Measurements from ENCODE around the gene PKD1. TPM values are rescaled to one million over a fixed set of nuclear protein-coding genes. Genes with fewer than 3 reads are reported as not detected.

Gene PKD1
- total RNA-seq, 6 donors from 2014 or later, result 75.4 to 567 (median 106) TPM

DNA sequence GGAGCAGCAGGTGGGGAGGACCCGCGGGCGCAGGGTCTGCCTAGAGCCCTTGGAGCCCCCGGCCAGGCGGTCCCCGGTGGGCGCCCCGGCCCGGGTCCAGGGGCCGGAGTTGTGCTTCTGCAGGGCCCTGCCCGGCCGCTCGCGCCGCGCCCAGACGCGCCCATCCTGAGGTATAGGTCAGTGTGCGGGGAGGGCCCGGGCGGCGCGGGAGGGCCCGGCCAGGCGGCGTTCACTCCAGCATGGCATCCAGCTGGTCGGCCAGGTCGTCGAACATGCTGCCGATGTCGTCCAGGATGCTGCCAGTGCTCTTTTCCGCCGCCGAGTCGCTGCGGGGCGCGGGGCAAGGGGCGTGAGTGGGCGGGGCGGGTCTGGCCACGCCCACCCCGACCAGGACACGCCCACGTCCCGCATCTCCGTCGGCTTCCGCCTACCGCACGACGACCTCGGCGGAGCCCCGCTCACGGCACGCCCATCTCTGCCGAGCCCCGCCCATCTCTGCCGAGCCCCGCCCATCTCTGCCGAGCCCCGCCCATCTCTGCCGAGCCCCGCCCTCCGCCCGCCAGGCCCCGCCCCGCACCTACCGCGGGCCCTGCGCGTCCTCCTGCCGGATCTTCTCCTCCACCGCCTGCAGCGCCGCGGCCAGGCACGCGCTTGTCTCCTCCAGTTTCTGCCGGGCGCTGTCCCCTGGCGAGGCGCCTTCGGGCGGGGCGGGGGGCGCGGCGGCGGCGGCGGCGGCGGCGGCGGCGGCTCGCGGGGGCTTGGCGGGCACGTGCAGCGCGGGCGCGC, 42.8 kb upstream of the PKD1 start:
- 64 to 66% methylated on average over 14 to 47 of the region's 106 CpGs for WGBS, 2 donors
- ATAC-seq (ENCODE audit: low FRiP score in 2 of 2), result peak in 1 of 2 donors; percentile 51
- TF ChIP-seq, protein P1, sequence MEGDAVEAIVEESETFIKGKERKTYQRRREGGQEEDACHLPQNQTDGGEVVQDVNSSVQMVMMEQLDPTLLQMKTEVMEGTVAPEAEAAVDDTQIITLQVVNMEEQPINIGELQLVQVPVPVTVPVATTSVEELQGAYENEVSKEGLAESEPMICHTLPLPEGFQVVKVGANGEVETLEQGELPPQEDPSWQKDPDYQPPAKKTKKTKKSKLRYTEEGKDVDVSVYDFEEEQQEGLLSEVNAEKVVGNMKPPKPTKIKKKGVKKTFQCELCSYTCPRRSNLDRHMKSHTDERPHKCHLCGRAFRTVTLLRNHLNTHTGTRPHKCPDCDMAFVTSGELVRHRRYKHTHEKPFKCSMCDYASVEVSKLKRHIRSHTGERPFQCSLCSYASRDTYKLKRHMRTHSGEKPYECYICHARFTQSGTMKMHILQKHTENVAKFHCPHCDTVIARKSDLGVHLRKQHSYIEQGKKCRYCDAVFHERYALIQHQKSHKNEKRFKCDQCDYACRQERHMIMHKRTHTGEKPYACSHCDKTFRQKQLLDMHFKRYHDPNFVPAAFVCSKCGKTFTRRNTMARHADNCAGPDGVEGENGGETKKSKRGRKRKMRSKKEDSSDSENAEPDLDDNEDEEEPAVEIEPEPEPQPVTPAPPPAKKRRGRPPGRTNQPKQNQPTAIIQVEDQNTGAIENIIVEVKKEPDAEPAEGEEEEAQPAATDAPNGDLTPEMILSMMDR (IDR thresholded peaks at IDR 0.05), result no peak
- TF ChIP-seq EP300 (IDR thresholded peaks at IDR 0.05) (no peak), POLR2A (IDR thresholded peaks at IDR 0.05) (no peak), POLR2AphosphoS5 (IDR thresholded peaks at IDR 0.05) (no peak)

GRCh38 chr16:2177561-2177960, 41.9 kb upstream of the PKD1 start:
- ATAC-seq (ENCODE audit: low FRiP score in 2 of 2), result no peak
- Histone ChIP-seq H3K27me3 (no peaks in the 10 kb centered on the region), H3K4me3 (no peak overlapping the region), H3K36me3 (peaks cover 5 to 56% (median 53%) of the 10 kb centered on the region in 4 donors), H3K9me3 (no peaks in the 10 kb centered on the region), H3K4me1 (peaks cover 0 to 5% (median 0%) of the 10 kb centered on the region in 4 donors), H3K27ac (no peak overlapping the region)
- WGBS, 2 donors, result 93 to 95% methylated on average over 6 to 19 of the region's 20 CpGs
- TF ChIP-seq POLR2A (IDR thresholded peaks at IDR 0.05) (no peak), POLR2AphosphoS5 (IDR thresholded peaks at IDR 0.05) (no peak)
- DNase-seq, result peak in 1 of 2 donors; percentile 80

More for the DNA sequence above, 42.8 kb upstream of the PKD1 start:
- peak in 1 of 2 donors; percentile 86 for DNase-seq
- Histone ChIP-seq H3K4me1 (peaks cover 0 to 5% (median 0%) of the 10 kb centered on the region in 4 donors), H3K4me3 (no peak overlapping the region), H3K36me3 (peaks cover 5 to 47% (median 44%) of the 10 kb centered on the region in 4 donors), H3K27ac (no peak overlapping the region), H3K27me3 (no peaks in the 10 kb centered on the region), H3K9me3 (no peaks in the 10 kb centered on the region)

DNA sequence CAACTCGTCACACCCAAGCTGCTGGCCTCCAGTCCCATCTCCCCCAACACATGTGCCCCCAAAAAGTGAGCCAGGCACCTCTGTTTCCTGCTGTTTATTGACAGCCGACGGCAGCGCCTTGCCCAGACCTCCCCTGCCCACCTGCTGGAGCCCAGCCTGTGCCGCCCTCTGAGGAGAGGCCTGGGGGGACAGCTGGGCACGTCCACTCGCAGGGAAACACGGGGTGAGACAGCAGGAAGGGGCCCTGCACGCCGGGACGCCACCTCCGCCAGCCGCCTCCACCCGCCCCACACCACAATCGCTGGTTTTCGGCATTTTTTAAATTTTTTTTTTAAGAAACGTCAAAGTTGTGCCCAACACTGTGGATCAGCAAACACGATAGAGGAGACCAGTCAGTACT, 41.4 kb upstream of the PKD1 start:
- Histone ChIP-seq H3K9me3 (no peaks in the 10 kb centered on the region), H3K36me3 (peaks cover 8 to 60% (median 57%) of the 10 kb centered on the region in 4 donors), H3K27ac (no peak overlapping the region), H3K4me1 (peaks cover 0 to 8% (median 0%) of the 10 kb centered on the region in 4 donors), H3K4me3 (no peak overlapping the region), H3K27me3 (no peaks in the 10 kb centered on the region)
- ATAC-seq (ENCODE audit: low FRiP score in 2 of 2) (no peak), DNase-seq (peak in 1 of 2 donors; percentile 76)
- no peak for TF ChIP-seq POLR2AphosphoS5 (IDR thresholded peaks at IDR 0.05)
- TF ChIP-seq, protein P1 (IDR thresholded peaks at IDR 0.05), result no peak
- no peak for TF ChIP-seq POLR2A (IDR thresholded peaks at IDR 0.05)
- TF ChIP-seq EP300 (IDR thresholded peaks at IDR 0.05), result no peak
- WGBS, 2 donors, result 90 to 92% methylated on average over 14 to 18 of the region's 18 CpGs

GRCh38 chr16:2176047-2176446, 40.3 kb upstream of the PKD1 start:
- H3K27ac ChIP-seq, result no peak overlapping the region
- H3K9me3 ChIP-seq, result no peaks in the 10 kb centered on the region
- TF ChIP-seq, protein P1 (IDR thresholded peaks at IDR 0.05), result no peak
- no peak for TF ChIP-seq POLR2AphosphoS5 (IDR thresholded peaks at IDR 0.05)
- TF ChIP-seq EP300 (IDR thresholded peaks at IDR 0.05), result no peak
- no peak for TF ChIP-seq POLR2A (IDR thresholded peaks at IDR 0.05)
- no peak overlapping the region for H3K4me3 ChIP-seq
- peaks cover 0 to 18% (median 2%) of the 10 kb centered on the region in 4 donors for H3K4me1 ChIP-seq
- WGBS, 2 donors, result 92 to 96% methylated on average over 5 to 8 of the region's 23 CpGs
- peak in 1 of 2 donors; percentile 81 for DNase-seq
- no peaks in the 10 kb centered on the region for H3K27me3 ChIP-seq
- H3K36me3 ChIP-seq, result peaks cover 8 to 70% (median 61%) of the 10 kb centered on the region in 4 donors
- no peak for ATAC-seq (ENCODE audit: low FRiP score in 2 of 2)

DNA sequence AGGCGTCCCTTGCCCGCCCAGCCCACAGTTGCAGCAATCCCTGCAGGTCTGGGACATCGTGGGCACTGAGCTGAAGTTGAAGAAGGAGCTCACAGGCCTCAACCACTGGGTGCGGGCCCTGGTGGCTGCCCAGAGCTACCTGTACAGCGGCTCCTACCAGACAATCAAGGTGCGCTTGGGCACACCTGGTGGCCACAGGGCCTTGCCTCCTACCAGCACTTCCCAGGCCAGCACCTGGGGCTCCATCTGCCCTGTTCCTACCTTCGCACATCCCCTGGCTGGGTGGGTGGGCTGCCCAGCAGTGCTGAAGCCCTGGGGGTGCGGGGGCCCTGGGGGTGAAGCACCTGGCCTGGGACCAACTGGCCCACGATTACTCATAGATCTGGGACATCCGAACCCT, 39.8 kb upstream of the PKD1 start:
- Histone ChIP-seq H3K27me3 (no peaks in the 10 kb centered on the region), H3K27ac (no peak overlapping the region), H3K4me3 (no peak overlapping the region), H3K4me1 (peaks cover 0 to 18% (median 2%) of the 10 kb centered on the region in 4 donors), H3K9me3 (no peaks in the 10 kb centered on the region), H3K36me3 (peaks cover 8 to 74% (median 62%) of the 10 kb centered on the region in 4 donors)
- 100% methylated on average over 8 of the region's 10 CpGs; no CpG with 5 or more reads in 1 of the 2 donors for WGBS, 2 donors
- peak in 1 of 2 donors; percentile 68 for DNase-seq
- TF ChIP-seq POLR2AphosphoS5 (IDR thresholded peaks at IDR 0.05), result no peak
- TF ChIP-seq, protein P1 (IDR thresholded peaks at IDR 0.05), result no peak
- TF ChIP-seq POLR2A (IDR thresholded peaks at IDR 0.05), result no peak
- no peak for TF ChIP-seq EP300 (IDR thresholded peaks at IDR 0.05)
- ATAC-seq (ENCODE audit: low FRiP score in 2 of 2), result no peak
